ENCODE results near the gene RNASE8. TPM values are rescaled to one million over a fixed set of nuclear protein-coding genes. Genes with fewer than 3 reads are reported as not detected.

The RNASE8 gene
- total RNA-seq, 1 donor from 2014 or later = not detected

DNA sequence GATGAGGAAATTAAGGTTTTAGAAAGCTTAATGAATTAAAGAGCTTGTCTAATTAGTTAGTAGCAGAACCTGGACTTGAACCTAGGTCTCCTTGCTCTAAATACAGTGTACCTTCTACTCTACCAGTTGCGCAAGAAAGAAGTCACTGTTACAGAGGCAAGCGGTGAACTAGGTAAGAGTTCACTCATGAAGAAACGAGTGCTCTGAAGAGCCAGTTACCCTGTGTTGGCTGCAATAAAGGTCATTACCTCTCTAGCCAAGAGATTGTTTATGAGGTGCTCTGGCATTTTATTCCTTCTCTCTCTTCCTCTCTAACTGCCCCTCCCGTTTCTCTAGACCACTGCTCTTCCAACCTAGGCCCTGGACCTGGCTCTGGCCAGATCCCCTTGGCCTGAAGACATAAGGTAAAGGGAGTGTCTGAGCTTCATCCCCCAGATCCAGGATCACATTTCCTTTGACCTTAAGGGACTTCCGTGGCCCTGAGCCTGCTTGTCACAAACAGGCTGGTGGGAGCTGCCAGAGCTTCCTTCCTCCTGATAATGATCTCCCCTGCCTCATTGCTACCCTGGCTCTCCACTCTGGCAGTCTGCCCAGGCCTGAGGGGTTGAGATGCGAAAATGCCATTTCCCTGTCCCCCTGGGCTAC is 13.5 kb upstream of the RNASE8 start:
- TF ChIP-seq, protein P1, sequence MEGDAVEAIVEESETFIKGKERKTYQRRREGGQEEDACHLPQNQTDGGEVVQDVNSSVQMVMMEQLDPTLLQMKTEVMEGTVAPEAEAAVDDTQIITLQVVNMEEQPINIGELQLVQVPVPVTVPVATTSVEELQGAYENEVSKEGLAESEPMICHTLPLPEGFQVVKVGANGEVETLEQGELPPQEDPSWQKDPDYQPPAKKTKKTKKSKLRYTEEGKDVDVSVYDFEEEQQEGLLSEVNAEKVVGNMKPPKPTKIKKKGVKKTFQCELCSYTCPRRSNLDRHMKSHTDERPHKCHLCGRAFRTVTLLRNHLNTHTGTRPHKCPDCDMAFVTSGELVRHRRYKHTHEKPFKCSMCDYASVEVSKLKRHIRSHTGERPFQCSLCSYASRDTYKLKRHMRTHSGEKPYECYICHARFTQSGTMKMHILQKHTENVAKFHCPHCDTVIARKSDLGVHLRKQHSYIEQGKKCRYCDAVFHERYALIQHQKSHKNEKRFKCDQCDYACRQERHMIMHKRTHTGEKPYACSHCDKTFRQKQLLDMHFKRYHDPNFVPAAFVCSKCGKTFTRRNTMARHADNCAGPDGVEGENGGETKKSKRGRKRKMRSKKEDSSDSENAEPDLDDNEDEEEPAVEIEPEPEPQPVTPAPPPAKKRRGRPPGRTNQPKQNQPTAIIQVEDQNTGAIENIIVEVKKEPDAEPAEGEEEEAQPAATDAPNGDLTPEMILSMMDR (IDR thresholded peaks at IDR 0.05; ENCODE audit: unreplicated experiment) = no peak
- Mint-ChIP-seq H3K36me3 (ENCODE audit: low read depth, unreplicated experiment) (no peaks in the 10 kb centered on the region), H3K9me3 (ENCODE audit: unreplicated experiment) (no peaks in the 10 kb centered on the region), H3K27ac (ENCODE audit: unreplicated experiment) (peak overlapping the region; percentile 38), H3K4me1 (ENCODE audit: unreplicated experiment) (peaks cover 34% of the 10 kb centered on the region), H3K27me3 (ENCODE audit: unreplicated experiment) (peaks cover 11% of the 10 kb centered on the region), H3K4me3 (ENCODE audit: unreplicated experiment) (no peak overlapping the region)
- no peak for DNase-seq (ENCODE audit: low spot score)

- DNase-seq (ENCODE audit: low spot score) = no peak
- no peaks in the 10 kb centered on the region for H3K36me3 Mint-ChIP-seq (ENCODE audit: low read depth, unreplicated experiment)
- H3K4me3 Mint-ChIP-seq (ENCODE audit: unreplicated experiment) = no peak overlapping the region
- H3K27ac Mint-ChIP-seq (ENCODE audit: unreplicated experiment) = no peak overlapping the region
- H3K27me3 Mint-ChIP-seq (ENCODE audit: unreplicated experiment) = peaks cover 9% of the 10 kb centered on the region
- no peaks in the 10 kb centered on the region for H3K9me3 Mint-ChIP-seq (ENCODE audit: unreplicated experiment)
- TF ChIP-seq, protein P1 (IDR thresholded peaks at IDR 0.05; ENCODE audit: unreplicated experiment) = no peak
- peaks cover 19% of the 10 kb centered on the region for H3K4me1 Mint-ChIP-seq (ENCODE audit: unreplicated experiment)
These were observed 10.2 kb upstream of the RNASE8 start for GRCh38 chr14:21047378-21047781.

DNA sequence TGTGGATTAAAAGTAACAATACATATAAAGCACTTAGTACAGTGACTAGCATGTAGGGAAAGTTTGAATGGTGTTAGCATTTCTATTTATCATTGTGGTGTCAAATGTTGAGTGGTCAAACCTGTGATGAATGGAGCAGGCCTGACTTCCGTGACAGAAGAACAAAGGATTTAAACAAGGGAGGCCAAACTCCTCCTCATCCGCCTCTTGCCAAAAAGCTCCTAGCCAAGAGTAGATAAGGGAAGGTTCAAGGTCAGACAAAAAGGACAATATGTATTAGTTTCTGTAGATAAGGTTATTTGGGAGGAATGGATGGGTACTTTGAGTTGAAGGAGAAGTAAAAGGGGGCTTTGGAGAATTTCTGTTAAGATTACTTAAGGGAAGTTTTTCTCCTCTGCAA is 9.0 kb upstream of the RNASE8 start:
- no peak overlapping the region for H3K27ac Mint-ChIP-seq (ENCODE audit: unreplicated experiment)

DNA sequence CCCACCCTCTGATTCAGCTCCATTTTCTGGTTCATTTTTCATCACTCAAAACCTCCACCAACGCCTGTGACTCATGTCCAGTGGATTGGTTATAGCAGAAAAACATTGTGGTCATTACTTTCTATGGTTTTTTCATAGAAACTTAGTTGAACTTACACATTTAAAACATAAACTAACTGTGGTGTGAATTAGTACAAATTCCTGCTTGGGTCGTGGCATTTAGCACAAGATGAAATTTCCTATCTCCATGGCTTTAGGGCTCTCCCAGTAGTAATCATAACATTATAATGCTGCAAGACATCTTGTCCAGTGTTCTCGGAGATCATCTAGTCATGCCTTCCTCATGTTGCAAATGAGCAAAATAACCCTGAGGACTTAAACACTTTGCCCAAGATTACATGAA is 8.3 kb upstream of the RNASE8 start:
- Mint-ChIP-seq H3K9me3 (ENCODE audit: unreplicated experiment) (no peaks in the 10 kb centered on the region), H3K27me3 (ENCODE audit: unreplicated experiment) (peaks cover 5% of the 10 kb centered on the region), H3K4me3 (ENCODE audit: unreplicated experiment) (no peak overlapping the region), H3K36me3 (ENCODE audit: low read depth, unreplicated experiment) (no peaks in the 10 kb centered on the region), H3K4me1 (ENCODE audit: unreplicated experiment) (peaks cover 8% of the 10 kb centered on the region), H3K27ac (ENCODE audit: unreplicated experiment) (no peak overlapping the region)
- DNase-seq (ENCODE audit: low spot score) = no peak
- TF ChIP-seq, protein P1 (IDR thresholded peaks at IDR 0.05; ENCODE audit: unreplicated experiment) = no peak

More for the DNA sequence above, 9.0 kb upstream of the RNASE8 start:
- no peak for DNase-seq (ENCODE audit: low spot score)
- Mint-ChIP-seq H3K9me3 (ENCODE audit: unreplicated experiment) (no peaks in the 10 kb centered on the region), H3K4me3 (ENCODE audit: unreplicated experiment) (no peak overlapping the region), H3K27me3 (ENCODE audit: unreplicated experiment) (peaks cover 5% of the 10 kb centered on the region), H3K36me3 (ENCODE audit: low read depth, unreplicated experiment) (no peaks in the 10 kb centered on the region), H3K4me1 (ENCODE audit: unreplicated experiment) (peaks cover 10% of the 10 kb centered on the region)
- TF ChIP-seq, protein P1 (IDR thresholded peaks at IDR 0.05; ENCODE audit: unreplicated experiment) = no peak

DNA sequence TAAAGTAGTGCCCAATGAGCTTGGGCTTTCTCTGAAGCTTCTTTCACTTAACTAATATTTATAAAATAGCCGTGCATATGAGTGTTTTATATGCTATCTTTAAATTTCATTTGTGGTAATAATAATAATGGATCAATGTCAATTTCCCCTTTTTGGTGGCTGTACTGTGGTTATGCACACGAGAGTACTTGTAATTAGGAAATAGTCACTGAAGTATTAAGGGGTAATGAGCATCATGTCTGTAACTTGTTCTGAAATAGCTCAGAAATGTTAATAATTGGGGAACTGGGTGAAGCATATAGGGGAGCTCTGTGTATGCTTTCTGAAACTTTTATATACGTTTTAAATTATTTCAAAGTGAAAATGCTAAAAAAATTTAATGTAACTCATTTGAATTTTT is 7.0 kb upstream of the RNASE8 start:
- H3K4me3 Mint-ChIP-seq (ENCODE audit: unreplicated experiment) = no peak overlapping the region
- no peak overlapping the region for H3K27ac Mint-ChIP-seq (ENCODE audit: unreplicated experiment)
- no peaks in the 10 kb centered on the region for H3K9me3 Mint-ChIP-seq (ENCODE audit: unreplicated experiment)
- H3K4me1 Mint-ChIP-seq (ENCODE audit: unreplicated experiment) = no peaks in the 10 kb centered on the region
- TF ChIP-seq, protein P1 (IDR thresholded peaks at IDR 0.05; ENCODE audit: unreplicated experiment) = no peak
- DNase-seq (ENCODE audit: low spot score) = no peak
- H3K27me3 Mint-ChIP-seq (ENCODE audit: unreplicated experiment) = peaks cover 3% of the 10 kb centered on the region
- no peaks in the 10 kb centered on the region for H3K36me3 Mint-ChIP-seq (ENCODE audit: low read depth, unreplicated experiment)

Data from endothelial cell (in vitro differentiated cells).